ENCODE measurements around the gene CIAO3.

- TF ChIP-seq CBX3 (IDR thresholded peaks at IDR 0.05; ENCODE audit: borderline replicate concordance, low read depth) (no peak), SMC3 (IDR thresholded peaks at IDR 0.05; ENCODE audit: borderline replicate concordance, low read length) (no peak), ATF2 (IDR thresholded peaks at IDR 0.05; ENCODE audit: low read length) (no peak), BCL3 (IDR thresholded peaks at IDR 0.05; ENCODE audit: borderline replicate concordance, insufficient read depth, low read depth, low read length, poor library complexity, severe bottlenecking) (no peak), FOXM1 (IDR thresholded peaks at IDR 0.05; ENCODE audit: low read depth, low read length) (no peak), CTCF (IDR thresholded peaks at IDR 0.05 in 2 of 3, conservative IDR thresholded peaks at IDR 0.05 in 1 of 3; ENCODE audit: control insufficient read depth in 2 of 3, extremely low read depth in 1 of 3, insufficient read depth in 1 of 3, low read depth in 3 of 3, low read length in 3 of 3) (no peak), RFX5 (IDR thresholded peaks at IDR 0.05; ENCODE audit: low read depth, low read length) (no peak)
Observed at GRCh38 chr16:726438-727290, 14.1 kb downstream of the CIAO3 start, which contains the start of the genes CCDC78 and HAGHL.

All from GM12878 (cell line).